NCI-H2029 treated with DMSO at 0.1 percent for 48 hours (cell line): ENCODE data around the gene COL4A2.

Experiments used
- DNase-seq: peaks from one replicate; lab custom pipeline; 2025; lab: John Stamatoyannopoulos, UW

Gene COL4A2

DNA sequence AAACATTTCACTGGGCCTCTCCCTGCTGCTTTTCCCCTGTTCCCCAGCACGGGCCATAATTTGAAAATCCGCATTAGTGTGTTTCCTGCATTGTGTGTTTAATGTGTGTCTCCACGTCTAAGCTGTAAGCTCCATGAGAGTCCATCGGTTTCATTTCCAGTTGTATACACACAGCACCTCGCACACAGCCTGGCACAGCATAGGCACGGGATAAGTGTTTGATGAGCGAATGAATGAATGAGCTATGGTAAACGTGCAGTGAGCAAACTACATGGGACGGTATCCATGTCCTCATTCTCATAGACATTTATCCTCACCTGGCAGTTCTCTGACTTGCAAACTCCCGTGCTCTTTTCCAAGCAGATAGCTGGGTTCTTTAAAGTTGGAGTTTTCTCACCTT, 148.4 kb downstream of the COL4A2 start:
- DNase-seq = no peak

- DNase-seq = peak; percentile 47
These were observed 148.9 kb downstream of the COL4A2 start for GRCh38 chr13:110455941-110456340.

DNA sequence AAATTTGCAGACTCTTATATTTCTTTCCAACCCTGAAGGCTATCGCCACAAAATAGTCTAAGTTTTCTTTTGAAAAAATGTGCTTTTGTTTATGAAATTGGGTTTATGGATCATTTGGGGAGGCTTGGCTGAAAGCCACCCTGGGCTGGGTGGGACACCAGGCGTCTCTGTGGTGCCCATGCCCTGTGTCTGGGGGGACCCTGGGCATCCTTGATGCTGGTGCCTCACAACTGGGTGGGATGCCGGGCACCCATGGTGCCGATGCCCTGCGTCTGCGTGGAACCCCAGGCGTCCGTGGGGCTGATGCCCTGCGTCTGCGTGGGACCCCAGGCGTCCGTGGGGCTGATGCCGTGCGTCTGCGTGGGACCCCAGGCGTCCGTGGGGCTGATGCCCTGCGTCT, 149.5 kb downstream of the COL4A2 start:
- no peak for DNase-seq

GRCh38 chr13:110457361-110457760, 150.3 kb downstream of the COL4A2 start:
- no peak for DNase-seq

- no peak for DNase-seq
These were observed 150.9 kb downstream of the COL4A2 start for GRCh38 chr13:110458017-110458416.

DNA sequence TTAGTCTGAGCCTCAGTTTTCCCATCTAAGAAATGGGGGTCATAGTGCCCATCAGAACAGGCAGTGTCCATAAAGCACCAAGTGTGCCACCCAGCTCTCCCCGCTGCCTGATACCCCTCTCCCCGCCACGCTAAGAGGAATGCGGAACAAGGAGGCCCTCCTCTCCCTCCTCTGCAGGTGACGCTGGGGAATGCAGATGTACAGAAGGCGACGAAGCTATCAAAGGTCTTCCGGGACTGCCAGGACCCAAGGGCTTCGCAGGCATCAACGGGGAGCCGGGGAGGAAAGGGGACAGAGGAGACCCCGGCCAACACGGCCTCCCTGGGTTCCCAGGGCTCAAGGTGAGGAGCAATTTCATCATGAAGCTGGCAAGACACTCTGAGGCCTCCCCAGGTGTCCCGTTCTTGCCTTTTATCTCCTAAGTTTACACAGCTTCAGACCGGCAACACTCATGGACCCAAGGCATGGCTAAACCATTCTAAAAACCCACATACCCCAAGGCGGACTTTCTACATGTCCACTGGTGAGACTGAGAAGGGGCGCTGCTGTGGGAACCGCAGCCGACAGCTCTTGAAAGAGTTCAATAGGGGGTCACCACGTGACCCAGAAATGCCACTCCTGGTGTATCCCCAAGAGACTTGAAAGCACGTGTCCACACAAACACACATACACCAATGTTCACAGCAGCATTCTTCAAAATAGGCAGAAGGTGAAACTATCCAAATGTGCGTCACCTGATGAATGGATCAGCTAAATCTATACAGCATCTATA, 151.7 kb downstream of the COL4A2 start:
- DNase-seq = no peak

GRCh38 chr13:110462091-110462490, 155.0 kb downstream of the COL4A2 start:
- no peak for DNase-seq

DNA sequence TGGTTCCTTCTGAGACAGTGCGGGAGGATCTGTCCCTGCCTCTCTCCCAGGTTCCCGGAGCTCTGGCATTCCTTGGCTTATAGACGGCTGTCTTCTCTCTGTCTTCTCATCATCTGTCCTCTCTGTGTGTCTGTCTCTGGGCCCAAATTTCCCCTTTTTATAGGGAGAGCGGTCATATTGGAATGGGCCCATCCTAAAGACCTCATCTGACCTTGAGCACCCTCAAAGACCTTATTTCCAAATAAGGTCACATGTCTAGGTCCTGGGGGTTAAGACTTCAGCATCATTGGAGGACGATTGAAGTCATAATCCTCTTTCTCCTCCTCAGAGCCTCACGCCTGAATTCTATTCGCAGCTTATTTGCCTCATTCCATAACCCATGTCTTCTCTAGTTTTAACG, 156.1 kb downstream of the COL4A2 start:
- no peak for DNase-seq

- no peak for DNase-seq
These were observed 156.9 kb downstream of the COL4A2 start for GRCh38 chr13:110463871-110464510.

DNA sequence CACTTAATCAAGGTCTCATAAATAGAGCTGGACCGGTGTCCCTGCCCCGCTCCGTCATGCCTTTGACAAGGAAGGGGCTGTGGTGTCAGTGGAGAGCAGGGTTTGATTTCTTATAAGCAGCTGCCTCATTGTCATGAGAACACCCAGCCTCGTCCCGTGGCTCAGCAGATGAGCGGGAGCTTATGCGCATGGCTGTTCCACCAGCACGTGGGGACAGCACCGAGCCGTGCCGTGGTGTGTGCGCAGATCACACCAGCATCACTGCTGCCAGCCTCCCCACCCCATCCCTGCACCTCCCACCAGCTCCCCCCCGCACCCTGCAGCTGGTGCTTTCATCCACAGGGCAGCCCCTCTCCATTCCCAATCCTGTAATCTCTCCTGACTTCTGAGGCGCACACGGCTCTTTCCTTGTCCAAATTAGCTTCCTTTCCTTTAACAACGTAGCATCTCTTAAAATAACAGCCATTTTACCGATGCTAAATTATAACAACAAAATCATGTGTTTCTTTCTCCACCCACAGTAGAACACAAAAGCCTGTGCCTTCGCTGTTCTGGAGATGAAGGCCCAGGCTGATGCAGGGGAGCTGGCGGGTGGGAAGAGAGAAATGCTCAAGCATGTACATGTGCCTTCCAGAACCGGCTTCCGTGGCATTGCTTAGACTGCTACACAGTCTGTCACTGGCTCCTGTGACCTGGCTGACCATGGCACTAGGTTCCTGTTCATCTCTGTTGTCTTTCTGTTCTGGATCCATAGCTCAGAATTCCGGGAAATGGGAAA, 157.7 kb downstream of the COL4A2 start:
- no peak for DNase-seq

- DNase-seq = no peak
These were observed 158.6 kb downstream of the COL4A2 start for GRCh38 chr13:110465696-110466095.

DNA sequence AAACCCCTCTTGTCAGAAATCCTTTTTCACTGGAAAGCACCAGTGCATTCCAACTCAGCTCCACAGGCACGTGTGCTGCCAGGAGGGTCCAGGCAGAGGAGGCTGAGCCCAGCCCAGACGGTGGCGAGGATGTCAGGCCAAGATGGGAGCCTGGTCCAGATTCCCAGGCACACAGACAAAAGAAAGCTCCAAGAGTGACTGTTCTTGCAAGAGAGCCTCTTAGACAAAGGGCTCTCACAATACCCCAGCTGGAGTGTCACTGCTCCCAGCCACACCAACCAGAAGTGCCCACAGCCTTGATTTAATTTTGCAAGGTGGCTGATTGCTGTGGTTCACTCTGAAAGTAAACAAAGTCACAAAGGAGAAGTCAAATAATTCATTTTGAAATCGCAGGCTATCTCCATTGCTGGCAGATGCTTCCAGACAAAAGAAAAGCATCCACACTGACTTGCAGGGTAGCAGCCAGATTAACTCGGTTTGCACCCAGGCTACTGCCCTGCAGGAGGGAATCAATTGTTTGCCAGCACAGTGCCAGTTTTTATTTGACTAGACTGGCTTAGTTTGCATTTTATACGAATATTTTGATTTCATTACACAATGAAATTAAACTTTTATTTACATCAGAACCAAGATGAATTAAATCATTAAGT, 159.3 kb downstream of the COL4A2 start:
- DNase-seq = no peak

DNA sequence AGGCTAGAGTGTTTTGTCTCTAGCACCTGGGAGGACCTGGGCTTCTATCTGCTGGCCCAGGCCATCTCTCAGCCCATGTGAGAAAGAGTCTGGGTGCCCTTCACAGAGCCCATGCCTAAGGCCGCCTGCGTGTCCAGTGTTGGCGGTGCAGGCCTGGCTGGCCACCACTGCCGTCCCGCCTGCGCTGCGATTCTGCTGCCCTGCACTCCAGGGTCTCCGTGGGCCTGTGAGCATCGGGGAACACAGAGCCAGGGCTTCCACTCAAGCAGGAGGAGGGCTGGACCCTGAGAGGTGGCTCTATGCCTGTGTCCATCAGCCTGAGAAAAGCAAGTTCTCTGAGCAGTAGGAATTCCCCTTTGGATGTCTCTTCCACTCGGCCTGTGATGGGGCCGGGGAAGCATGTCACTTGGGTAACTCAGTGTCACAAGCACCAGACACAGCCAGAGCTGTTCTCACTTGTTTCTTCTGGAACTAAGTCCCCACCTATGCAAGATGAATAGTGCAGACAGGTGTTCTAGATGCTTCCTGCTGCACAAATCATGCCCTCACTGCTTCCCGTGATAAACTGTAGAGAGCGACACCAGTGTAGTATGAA, 160.5 kb downstream of the COL4A2 start:
- no peak for DNase-seq

DNA sequence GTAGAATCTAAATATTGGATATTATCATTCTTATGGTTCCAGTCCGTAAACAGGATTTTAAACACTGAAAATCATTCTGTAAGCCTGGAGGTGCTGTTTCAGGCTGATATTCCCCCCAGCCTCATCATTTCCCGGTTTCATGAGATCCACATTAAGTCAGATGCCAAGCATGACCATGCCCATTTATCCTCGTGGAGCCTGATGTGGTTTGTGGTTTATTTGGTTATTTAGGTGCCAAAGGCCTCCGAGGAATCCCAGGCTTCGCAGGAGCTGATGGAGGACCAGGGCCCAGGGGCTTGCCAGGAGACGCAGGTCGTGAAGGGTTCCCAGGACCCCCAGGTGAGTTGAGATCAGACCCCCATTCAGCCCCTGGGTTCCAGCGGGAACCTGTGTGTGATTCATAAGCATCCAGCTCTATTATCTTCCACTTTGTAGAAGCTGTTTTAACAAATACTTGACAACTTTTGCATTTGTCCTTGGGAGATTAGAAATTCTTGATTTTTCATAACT, 162.0 kb downstream of the COL4A2 start:
- DNase-seq = no peak

GRCh38 chr13:110469597-110469996, 162.5 kb downstream of the COL4A2 start:
- no peak for DNase-seq

GRCh38 chr13:110470272-110471009, 163.4 kb downstream of the COL4A2 start:
- no peak for DNase-seq

DNA sequence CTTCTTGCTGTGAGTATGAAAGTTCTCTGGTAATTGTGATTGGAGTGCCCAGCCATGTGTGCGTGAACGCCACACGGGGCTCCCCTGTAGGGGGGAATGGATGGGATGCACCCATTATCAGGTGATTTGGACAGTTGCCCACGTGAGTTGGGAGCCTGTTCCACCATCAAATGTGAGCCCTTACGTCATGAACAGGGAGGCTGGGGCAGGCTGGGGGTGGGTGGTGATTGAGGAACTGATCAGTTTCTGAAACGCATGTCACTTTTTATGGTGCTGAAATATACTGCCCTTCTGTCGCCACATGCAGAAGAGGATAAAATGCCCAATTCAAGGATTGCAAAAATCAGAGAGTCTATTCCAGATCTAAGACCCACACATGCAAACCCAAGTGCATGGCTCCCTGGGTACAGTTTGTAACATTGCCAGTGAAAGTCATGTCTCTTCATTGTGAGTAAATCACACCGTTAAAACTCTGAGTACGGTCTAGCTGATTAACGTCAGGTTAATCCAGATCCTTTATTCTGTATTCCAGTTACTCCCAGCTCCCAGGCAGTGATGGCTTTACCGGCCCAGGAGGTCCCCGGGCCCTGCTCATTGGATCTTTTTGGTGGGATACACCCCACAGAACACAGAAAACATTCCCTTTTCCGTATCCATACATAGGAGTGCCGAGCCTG, 164.2 kb downstream of the COL4A2 start:
- no peak for DNase-seq

DNA sequence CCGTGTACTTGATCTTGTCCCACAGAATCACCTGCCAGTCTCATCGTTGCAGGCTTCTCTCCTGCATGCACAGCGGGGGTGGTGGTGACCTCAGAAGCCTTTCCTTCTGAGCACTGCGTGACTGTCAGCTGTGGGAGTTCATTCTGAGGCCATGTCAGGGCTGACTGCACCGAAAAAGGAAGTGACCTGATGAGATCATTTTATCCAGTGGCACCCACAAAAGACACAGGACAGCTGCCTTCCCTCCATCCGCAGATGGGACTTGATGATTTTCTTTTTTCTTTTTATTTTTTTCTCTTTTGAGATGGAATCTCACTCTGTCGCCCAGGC, 164.7 kb downstream of the COL4A2 start:
- DNase-seq = no peak

- DNase-seq = peak; percentile 52
These were observed 165.9 kb downstream of the COL4A2 start for GRCh38 chr13:110472904-110473563.

- DNase-seq = no peak
These were observed 167.6 kb downstream of the COL4A2 start for GRCh38 chr13:110474713-110475112.
